GM08714 (cell line): ENCODE measurements around the gene RLBP1.

Experiments
- H3K4me3 ChIP-seq: fragments of 200-500 bp; sonication (Bioruptor generic); 2 replicates; pipeline ENCODE4 v1.5.1; 2014; ENCODE audit warnings: mild to moderate bottlenecking, low read length, inconsistent platforms
- ZNF274 ChIP-seq: IDR thresholded peaks from 2 replicates; pipeline ENCODE4 v1.6.1; 2012; ENCODE audit warnings: mild to moderate bottlenecking, low read depth, low read length

RLBP1 gene

DNA sequence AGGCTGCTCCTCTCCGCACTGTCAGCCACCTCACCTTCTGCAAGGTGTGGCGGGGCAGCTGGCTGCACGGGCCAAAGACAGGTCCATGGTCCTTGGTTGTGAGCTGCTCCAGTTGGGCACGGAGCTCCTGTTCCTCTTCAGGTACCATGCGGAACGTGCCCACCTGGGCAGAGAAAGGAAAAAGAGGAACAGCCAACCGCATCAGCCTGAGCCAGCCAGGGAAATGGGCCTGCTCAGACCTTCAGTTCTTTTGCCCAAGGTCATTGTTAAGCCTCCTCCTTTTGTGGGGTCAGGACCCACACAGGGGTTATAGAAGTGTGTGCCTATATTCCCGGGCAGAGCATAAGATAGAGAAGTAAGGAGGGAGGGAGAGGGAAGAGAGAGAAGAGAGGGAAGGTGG lies 2.8 kb downstream of the RLBP1 start:
- TF ChIP-seq ZNF274 = no peak
- no peak overlapping the region for H3K4me3 ChIP-seq

DNA sequence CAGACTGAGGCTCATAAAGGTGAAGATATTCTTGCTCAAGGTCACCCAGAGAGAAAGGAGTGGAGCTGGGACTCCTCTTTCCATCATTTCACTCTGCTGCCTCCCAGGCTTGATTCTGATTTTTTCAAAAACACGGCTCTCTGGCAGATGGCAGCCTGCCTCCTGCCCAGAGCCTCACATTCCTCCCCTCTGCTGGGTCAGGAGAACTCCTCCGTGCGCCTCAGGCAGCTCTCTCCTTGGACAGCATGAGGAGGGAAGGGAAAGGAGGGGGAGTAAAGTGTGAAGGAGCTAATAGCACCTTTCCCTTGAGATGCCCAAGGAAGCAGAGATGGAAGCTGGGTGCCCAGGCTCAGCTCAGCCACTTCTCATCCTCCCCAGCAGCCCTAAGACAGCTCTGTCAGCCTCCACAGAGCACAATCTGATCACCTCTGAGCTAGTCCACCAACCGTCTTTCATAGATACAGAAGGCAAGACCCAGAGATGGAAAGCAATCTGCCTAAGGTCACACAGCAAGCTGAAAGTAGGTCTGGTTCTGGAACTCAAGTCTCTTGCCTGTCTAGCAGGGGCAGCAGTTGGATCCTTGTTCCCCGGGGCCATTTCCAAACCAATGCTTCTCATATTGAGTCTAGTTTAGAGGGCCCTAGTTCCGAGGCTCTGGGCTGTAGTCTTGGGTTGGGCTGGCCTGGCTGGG lies 3.5 kb downstream of the RLBP1 start:
- no peak for TF ChIP-seq ZNF274
- H3K4me3 ChIP-seq = no peak overlapping the region

DNA sequence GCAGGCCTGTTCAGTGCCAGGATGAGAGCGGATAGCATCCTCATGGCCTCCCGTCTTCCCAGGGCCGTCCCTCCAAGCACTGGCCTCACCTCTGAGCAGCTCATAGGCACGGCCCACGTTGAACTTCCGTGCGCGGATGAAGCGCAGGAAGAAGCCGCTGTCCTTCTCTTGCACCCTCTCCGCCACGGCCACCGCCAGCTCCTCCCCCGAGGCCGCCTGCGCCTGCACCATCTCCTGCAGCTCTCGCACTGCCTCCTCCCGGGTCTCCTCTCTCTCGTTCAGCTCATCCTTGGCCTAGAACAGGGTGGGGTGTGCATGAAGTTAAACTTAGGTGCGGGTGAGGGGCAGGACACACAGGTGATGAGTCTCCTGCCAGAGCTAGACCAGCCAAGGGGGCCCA lies 4.3 kb downstream of the RLBP1 start:
- TF ChIP-seq ZNF274 = no peak
- H3K4me3 ChIP-seq = no peak overlapping the region

DNA sequence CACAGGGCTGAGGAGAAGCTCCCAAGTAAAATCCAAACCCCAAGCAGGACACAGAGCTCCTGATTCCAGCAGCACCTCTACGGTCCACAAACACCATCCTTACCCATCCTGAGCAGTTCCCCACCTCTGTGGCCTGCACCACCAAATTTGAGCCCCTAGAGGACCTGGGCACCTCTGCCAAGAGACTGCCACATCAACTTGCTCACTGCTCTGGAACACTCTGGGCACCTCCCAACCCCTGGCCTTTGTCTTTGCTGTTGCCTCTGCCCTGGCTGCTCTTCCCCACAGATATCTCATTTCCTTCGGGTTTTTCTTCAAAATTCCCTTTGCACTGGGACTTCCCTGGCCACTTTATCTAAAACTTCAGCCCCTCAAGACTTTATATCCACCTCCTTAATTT lies 5.8 kb downstream of the RLBP1 start:
- H3K4me3 ChIP-seq = no peak overlapping the region
- TF ChIP-seq ZNF274 = no peak

DNA sequence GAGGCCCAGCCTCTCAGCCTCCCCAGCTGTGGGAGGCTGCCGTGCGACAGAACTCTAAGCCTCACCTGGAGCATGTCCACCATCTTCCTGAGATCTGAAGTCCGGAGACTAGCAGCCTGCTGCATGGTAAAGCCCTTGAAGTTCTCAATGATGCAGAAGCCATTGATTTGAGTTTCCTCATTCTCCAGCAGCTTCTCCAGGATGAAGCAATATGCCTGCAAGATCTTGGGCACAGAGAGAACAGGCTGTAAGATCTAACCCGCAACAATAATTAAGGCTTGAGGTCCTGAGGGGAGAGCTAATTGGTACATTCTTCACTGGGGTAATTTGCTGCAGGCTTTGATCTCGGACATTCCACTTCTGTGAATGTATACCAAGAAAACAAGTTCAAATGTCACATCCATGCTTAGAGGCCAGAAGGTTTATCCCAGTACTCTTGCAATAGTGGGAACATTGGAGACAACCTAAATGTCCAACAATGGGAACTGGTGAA lies 9.7 kb downstream of the RLBP1 start:
- no peak overlapping the region for H3K4me3 ChIP-seq
- TF ChIP-seq ZNF274 = no peak

DNA sequence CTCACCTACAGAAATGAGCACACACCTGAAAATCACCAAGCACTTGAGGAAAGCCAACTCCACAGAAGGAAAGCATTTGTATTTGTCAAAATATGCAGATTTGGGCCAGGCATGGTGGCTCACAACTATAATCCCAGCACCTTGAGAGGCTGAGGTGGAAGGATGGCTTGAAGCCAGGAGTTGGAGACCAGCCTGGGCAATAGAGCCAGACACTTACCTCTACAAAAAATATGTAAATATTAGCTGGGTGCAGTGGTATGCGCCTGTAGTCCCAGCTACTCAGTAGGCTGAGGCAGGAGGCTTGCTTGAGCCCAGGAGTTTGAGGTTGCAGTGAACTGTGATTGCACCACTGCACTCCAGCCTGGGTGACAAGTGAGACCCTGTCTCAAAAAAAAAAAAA lies 12.3 kb downstream of the RLBP1 start:
- no peak overlapping the region for H3K4me3 ChIP-seq
- no peak for TF ChIP-seq ZNF274

DNA sequence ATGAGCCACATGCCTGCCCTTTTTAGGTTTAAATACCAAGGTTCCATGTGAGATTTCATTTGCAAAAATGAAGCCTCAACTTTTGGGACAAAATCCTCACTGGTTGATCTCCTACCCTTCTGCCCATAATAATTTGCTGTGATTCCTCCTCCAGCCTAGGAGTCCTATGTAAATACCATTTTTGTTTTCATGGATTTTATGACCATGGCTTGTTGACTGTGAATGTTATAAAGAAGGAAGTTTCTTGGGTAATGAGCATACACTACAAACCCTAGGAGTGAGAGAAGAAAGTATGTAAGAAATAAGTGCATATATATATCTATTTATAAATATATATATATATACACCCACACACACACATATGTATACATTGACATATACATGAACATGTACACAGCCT lies 13.1 kb downstream of the RLBP1 start:
- TF ChIP-seq ZNF274 = no peak
- no peak overlapping the region for H3K4me3 ChIP-seq

DNA sequence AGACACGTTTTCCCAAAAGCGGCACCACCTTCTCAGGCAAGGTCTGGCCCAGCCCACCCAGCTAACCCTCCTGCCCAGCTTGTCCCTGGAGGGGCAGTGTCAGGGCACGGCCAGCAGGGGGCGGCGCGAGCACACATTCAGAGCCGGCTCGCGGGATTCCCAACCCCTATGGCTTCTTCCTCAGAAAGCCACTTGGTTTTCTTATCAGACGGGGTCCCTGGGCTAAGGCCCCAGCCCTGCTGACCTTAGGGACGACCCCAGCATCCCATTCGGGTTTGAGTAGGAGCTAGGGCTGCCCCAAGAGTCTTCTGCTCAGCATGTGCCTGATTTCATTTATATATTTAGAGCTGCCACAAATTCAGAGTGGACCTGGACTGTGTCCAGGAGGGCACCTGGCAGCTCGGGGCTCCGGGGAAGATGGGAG lies 14.5 kb downstream of the RLBP1 start:
- H3K4me3 ChIP-seq = no peak overlapping the region
- no peak for TF ChIP-seq ZNF274

DNA sequence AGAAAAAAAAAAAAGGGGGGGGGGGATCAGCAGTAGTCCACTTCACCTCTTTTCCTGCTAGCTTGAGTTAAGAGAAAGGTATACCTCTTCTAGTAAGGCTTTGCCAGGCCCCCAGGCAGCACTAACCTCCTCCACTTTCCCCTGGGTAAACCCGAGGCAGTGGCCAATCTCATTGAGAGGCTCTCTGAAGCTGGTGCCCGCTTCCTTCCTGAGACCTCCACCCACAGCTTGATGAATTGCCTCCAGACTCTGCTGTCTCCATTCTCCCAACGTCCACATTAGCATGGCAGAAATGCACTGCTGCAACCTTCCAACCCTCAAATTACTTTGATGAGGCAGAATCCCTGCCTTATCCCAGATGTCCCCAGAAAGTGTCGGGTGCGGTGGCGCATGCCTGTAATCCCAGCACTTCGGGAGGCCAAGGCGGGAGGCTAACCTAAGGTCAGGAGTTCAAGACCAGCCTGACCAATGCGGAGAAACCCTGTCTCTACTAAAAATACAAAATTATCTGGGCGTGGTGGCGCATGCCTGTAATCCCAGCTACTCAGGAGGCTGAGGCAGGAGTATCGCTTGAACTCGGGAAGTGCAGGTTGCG lies 15.3 kb downstream of the RLBP1 start:
- TF ChIP-seq ZNF274 = no peak
- no peak overlapping the region for H3K4me3 ChIP-seq

DNA sequence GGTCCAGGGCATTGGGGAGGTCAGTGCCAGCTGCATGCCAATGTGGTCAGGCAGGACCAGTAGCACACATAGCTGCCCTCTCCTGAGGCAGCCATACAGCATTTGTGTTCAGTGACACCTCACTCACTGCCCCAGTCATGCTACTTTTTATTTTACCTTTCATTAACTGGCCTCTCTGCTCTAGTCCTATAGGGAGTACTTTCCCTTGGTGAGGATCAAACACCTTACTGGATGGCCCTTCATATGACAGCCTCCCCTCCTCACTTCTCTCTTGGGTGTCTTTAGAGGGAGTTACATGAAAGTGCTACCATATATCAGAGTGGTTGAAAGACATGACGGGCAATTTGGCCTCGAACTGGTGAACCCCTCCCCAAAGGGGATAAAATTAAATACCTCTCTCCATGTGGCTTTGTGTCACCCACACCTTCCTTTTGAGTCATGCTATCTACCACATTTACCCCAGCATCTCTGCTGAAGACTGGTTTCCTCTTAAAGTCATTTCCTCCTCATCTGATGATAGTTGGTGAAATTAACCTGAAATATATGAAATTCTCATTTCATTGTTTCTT lies 17.6 kb downstream of the RLBP1 start:
- TF ChIP-seq ZNF274 = no peak
- no peak overlapping the region for H3K4me3 ChIP-seq

DNA sequence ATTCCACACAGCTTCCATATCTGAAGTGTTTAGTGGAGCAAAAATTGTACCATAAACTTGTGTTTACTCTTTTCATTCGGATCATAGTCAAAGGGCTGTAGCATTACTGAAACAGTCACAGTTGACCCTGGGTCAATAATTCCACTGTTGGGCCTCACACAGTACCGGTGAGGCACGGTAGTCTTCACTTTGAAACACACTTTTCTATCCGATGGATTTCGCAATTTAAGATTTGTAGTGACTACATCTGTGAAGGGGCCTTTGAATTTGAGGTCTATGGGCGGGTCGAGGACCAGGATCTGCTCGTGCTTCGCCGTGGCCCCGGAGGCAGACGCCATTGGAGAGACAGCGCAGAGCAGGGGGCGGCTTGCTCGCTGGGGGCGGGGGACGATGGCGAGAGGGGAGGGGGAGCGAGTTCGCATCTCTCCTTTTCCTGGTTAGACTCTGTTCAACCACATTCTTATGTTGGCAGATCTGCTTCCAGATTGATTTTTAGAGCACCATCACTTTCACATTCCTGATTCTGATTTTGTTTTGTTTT lies 19.8 kb downstream of the RLBP1 start:
- TF ChIP-seq ZNF274 = no peak

DNA sequence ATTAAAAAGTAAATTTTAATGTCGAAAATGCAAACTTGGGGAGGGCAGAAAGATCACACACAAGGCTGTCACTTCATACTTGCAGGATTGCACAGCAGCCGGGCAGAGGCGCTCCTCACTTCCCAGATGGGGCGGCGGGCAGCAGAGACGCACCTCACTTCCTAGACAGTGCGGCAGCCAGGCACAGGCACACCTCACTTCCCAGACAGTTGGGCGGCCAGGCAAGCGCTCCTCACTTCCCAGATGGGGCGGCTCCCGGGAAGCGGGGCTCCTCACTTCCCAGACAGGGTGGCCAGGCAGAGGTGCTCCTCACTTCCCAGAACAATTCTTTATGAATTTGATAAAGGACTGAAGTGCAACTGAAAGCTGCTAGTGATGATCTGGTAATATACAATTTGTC lies 21.2 kb downstream of the RLBP1 start:
- no peak for TF ChIP-seq ZNF274
- no peak overlapping the region for H3K4me3 ChIP-seq

More for the DNA sequence above, 19.8 kb downstream of the RLBP1 start:
- H3K4me3 ChIP-seq = no peak overlapping the region

DNA sequence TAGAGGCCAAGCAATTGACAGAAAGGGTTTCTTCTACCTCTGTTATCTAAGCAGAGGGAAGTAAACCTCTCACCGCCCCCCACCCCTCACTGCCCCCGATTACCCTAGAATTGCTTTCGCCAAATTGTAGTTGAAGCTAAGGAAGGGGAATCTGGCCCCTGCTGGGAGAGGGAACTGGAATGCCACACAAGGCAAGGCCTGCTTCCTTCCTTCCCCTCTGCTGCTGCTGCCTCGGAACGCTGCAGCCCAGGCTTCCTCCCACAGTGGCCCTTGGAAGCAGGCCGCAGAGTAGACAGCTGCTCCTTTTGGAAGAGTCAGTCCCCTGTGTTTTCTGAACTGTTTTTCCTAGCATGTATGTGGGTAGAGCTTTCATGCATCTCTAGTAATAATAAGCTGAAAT lies 21.6 kb downstream of the RLBP1 start:
- no peak for TF ChIP-seq ZNF274

DNA sequence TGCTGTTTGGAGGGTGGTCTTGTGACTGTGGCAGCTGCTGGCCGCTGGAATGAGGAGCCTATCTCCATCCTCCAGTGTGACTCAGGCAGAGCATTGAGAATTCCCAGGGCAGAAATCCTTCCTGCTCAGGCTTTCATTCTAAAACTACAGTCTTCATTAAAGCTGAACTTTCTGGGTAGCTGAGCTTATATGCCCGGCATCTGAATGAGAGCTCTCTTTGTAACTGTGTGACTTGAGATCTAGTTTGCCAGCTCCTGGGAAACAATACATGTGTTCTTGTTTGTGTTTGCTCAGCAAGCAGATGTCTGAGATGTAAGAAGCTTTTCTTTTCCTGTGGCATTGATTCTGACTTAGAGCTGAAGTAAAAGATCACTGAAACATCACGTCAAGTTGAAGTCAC lies 22.4 kb downstream of the RLBP1 start:
- TF ChIP-seq ZNF274 = no peak
- H3K4me3 ChIP-seq = no peak overlapping the region

More for the DNA sequence above, 21.6 kb downstream of the RLBP1 start:
- no peak overlapping the region for H3K4me3 ChIP-seq

DNA sequence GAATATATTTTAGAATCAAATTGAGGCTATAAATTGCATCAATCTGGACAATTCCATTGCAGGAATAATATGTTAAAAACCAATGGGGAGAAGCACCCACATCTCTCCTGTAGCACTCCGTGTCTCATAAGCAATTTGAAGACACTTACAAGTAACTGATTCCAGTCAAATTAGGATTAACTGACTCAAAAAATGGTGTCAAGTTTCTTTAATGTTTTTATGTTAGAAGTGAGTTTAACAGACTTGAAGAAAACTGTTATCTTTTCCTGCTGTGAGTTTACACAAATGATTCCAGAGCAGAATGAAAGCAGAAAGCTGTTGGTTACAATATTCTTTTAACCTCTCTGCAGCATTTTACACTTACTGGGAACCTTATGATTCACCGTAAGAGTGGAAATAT lies 23.2 kb downstream of the RLBP1 start:
- no peak for TF ChIP-seq ZNF274
- H3K4me3 ChIP-seq = no peak overlapping the region

DNA sequence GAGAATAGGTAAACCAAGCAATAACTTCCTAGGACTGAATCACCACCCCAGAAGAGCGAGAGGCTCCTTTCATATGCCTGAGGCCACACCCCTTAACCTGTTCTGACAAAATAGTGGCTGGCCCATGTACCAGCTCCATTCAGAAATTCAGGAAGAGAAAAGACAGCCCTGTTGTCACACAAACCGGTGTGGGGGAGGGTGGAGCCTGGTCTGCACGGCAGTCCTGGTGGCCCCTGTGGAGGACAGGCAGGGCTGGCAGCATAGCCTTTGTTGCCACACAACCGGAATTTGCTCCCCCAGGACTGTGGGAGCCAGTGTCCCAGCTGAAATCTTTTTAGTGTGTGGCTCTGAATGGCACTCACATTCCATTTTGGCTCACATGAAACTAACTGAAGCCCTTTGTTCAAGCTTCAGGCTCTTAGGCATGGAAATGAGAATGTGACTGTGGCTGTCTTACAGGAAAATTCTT lies 23.8 kb downstream of the RLBP1 start:
- H3K4me3 ChIP-seq = no peak overlapping the region
- no peak for TF ChIP-seq ZNF274
